H1 (cell line): ENCODE measurements around the gene SWI5. TPM values are rescaled to one million over a fixed set of nuclear protein-coding genes. Genes with fewer than 3 reads are reported as not detected.

ENCODE experiments used
- ATF2 ChIP-seq: IDR thresholded peaks from 2 replicates; pipeline ENCODE4 v1.6.1; 2012; ENCODE audit warnings: low read length, inconsistent platforms
- JUND ChIP-seq: IDR thresholded peaks from 2 replicates; pipeline ENCODE4 v1.6.1; 2011; ENCODE audit warnings: mild to moderate bottlenecking, improper control_type of control experiment, low read length
- SAP30 ChIP-seq: fragments of 300-600 bp; sonication (generic); IDR thresholded peaks from 2 replicates; pipeline ENCODE4 v1.7.1; 2012; ENCODE audit warnings: low read length, moderate library complexity, mild to moderate bottlenecking, inconsistent platforms; ENCODE audit not compliant: insufficient read depth, insufficient replicate concordance
- YY1 ChIP-seq: IDR thresholded peaks from 2 replicates; pipeline ENCODE4 v1.6.1; 2011; ENCODE audit warnings: low read depth, mild to moderate bottlenecking, low read length
- ZNF274 ChIP-seq: IDR thresholded peaks from 2 replicates; pipeline ENCODE4 v1.7.0; 2012; ENCODE audit warnings: low read length, borderline replicate concordance; ENCODE audit errors: extremely low read depth
- polyA plus RNA-seq, 7 experiments: library from polyadenylated mRNA; depleted of rRNA in 3 of 7; stranded (reverse) in 5 of 7; unstranded in 2 of 7; fragments of >200 nt in 5 of 7; fragments of 200-250 nt in 2 of 7; gene quantifications; 1 replicate in 5 of 7; 2 replicates in 1 of 7; 4 replicates in 1 of 7; pipeline versions ENCODE4 v1.2.1 to v1.2.3, GENCODE V29; 2011 to 2013; ENCODE audit warnings: missing spikeins in 2 of 7, mixed read lengths in 2 of 7
- total RNA-seq: library from RNA; stranded (reverse); fragmentation: NEBNext Ultra II Directional; extraction: Animal tissue kit (Norgen Biotek cat#: 25700); gene quantifications from 2 replicates; pipeline ENCODE4 v1.2.1, GENCODE V29; 2021

The SWI5 gene
- total and polyA plus RNA-seq, 2 of the 8 experiments (the other 6 are each of a cell fraction or from before 2014, with no cell fraction given): 29.0 to 59.5 TPM

GRCh38 chr9:128249558-128249907 lies 26.5 kb upstream of the SWI5 start (continued):
- TF ChIP-seq YY1: no peak
- no peak for TF ChIP-seq JUND
- TF ChIP-seq ZNF274: no peak
- no peak for TF ChIP-seq ATF2
- no peak for TF ChIP-seq SAP30
